Ascending aorta (tissue), 2 donors: ENCODE results near the gene YARS1. TPM values are rescaled to one million over a fixed set of nuclear protein-coding genes. Genes with fewer than 3 reads are reported as not detected.

ENCODE experiments used
- DNase-seq, 2 donors: peaks; one replicate each; pipeline ENCODE4 v3.0.0-alpha.2; 2019; ENCODE audit warnings: low spot score in 2 of 2
- H3K27ac ChIP-seq, 2 donors: fragments of 200-600 bp; sonication (generic); one replicate each; pipeline ENCODE4 v1.5.1; 2016 to 2017; ENCODE audit warnings: mild to moderate bottlenecking in 1 of 2
- H3K27me3 ChIP-seq: fragments of 200-600 bp; sonication (generic); one replicate; pipeline ENCODE4 v1.5.1; 2017
- H3K36me3 ChIP-seq, 2 donors: fragments of 200-600 bp; sonication (generic); one replicate each; pipeline ENCODE4 v1.5.1; 2016
- H3K4me1 ChIP-seq, 2 donors: fragments of 200-600 bp; sonication (generic); one replicate each; pipeline ENCODE4 v1.5.1; 2016 to 2017; ENCODE audit warnings: mild to moderate bottlenecking in 1 of 2
- H3K4me3 ChIP-seq, 2 donors: fragments of 200-600 bp; sonication (generic); one replicate each; pipeline ENCODE4 v1.5.1; 2016 to 2017; ENCODE audit warnings: mild to moderate bottlenecking in 1 of 2
- H3K9me3 ChIP-seq, 2 donors: fragments of 200-600 bp; sonication (generic); one replicate each; pipeline ENCODE4 v1.5.1; 2016
- intact Hi-C: fragments of 100-400 bp; cut with DNase I; formaldehyde crosslinking; loops from one replicate; pipeline ENCODE4 v1.15.1; 2023
- total RNA-seq: library from RNA; depleted of rRNA; stranded (reverse); fragments of >200 nt; gene quantifications from one replicate; pipeline ENCODE4 v1.1.0, GENCODE V29; 2016
- TF ChIP-seq, protein P1 (sequence below), 3 experiments: fragments of 200-600 bp in 2 of 3; fragments of 450-650 bp in 1 of 3; sonication (generic) in 2 of 3; IDR thresholded peaks; one replicate each; pipeline ENCODE4 v1.5.1; 2016 to 2019; ENCODE audit warnings: antibody characterized with exemption in 3 of 3, mild to moderate bottlenecking in 1 of 3, moderate library complexity in 1 of 3

The YARS1 gene
- total RNA-seq, 1 donor from 2014 or later, result 48.9 TPM

DNA sequence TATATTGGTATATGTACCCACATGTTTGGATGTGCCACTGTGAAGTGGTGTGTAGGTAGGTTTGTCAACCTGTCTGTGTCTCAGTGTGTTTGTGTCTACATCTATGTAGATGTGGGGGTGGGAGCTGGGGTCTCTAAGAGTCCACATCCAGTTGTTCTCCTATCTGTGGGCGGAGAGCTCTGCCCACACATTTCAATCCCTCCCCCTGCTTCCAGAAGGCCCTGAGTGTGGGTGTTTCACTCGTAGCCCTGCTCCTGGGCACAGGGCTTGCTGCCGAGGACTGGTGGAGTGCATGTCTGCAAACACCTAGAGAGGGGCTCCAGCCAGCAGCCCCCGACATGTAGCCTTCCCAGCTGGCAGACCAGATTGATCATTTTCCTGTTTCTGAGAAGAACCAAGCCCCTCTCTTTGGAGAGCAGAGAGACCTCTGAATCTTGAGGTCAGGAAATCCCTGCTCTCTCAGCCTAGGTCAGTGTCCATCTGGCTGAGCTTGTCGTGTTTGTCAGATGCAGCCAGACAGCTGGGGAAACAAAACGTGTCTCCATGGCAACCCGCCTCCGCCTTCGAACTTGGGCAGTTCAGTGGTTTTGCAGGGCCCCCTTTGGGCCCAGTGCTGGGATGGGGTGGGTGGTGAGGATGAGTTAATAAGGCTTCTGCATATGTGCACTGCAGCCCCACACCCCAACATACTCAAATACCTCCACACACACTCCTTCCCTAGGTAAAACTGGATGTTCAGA is 83.4 kb downstream of the YARS1 start:
- Histone ChIP-seq H3K4me1 (no peaks in the 10 kb centered on the region), H3K27me3 (no peaks in the 10 kb centered on the region), H3K4me3 (no peak overlapping the region), H3K9me3 (no peaks in the 10 kb centered on the region), H3K36me3 (no peaks in the 10 kb centered on the region), H3K27ac (no peak overlapping the region)
- intact Hi-C loops, result no loop called here
- DNase-seq, result no peak
- TF ChIP-seq, protein P1, sequence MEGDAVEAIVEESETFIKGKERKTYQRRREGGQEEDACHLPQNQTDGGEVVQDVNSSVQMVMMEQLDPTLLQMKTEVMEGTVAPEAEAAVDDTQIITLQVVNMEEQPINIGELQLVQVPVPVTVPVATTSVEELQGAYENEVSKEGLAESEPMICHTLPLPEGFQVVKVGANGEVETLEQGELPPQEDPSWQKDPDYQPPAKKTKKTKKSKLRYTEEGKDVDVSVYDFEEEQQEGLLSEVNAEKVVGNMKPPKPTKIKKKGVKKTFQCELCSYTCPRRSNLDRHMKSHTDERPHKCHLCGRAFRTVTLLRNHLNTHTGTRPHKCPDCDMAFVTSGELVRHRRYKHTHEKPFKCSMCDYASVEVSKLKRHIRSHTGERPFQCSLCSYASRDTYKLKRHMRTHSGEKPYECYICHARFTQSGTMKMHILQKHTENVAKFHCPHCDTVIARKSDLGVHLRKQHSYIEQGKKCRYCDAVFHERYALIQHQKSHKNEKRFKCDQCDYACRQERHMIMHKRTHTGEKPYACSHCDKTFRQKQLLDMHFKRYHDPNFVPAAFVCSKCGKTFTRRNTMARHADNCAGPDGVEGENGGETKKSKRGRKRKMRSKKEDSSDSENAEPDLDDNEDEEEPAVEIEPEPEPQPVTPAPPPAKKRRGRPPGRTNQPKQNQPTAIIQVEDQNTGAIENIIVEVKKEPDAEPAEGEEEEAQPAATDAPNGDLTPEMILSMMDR (IDR thresholded peaks at IDR 0.05), result no peak

DNA sequence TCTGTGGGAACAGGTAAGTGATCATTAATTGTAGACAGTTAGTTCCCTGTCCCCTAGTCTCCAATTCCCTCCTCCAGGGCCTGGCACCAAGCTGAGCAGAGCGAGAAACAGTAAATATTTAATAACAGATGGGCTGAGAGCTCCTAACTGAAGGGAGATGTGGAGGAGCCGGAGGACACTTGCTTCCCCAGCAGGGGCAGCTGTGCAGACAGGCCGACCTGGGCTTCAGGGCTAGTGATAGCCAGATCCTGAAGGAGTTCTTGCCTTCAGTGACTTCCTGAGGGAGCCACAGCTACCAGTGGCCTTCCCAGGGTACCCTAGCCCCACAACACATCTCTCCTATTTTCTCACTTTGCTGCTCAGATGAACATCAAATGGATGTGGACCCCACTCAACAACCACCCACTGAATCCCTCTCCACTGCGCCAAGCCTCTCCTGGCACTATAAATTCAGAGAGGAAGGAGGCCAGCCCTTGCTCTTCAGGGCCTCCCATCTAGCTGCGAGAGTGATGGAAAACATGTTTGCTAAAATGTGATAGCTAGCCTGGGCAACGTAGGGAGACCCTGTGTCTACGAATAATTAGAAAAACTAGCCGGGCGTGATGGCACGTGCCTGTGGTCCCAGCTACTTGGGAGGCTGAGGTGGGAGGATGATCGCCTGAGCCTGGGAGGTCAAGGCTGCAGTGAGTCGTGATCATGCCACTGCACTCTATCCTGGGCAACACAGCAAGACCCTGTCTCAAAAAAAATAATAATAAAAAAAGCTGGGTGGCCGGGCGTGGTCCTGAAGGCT is 87.7 kb downstream of the YARS1 start:
- Histone ChIP-seq H3K4me1 (no peaks in the 10 kb centered on the region), H3K9me3 (no peaks in the 10 kb centered on the region), H3K27ac (no peak overlapping the region), H3K27me3 (no peaks in the 10 kb centered on the region), H3K36me3 (no peaks in the 10 kb centered on the region), H3K4me3 (no peak overlapping the region)
- DNase-seq, result no peak
- TF ChIP-seq, protein P1 (IDR thresholded peaks at IDR 0.05), result no peak
- intact Hi-C loops, result no loop called here

DNA sequence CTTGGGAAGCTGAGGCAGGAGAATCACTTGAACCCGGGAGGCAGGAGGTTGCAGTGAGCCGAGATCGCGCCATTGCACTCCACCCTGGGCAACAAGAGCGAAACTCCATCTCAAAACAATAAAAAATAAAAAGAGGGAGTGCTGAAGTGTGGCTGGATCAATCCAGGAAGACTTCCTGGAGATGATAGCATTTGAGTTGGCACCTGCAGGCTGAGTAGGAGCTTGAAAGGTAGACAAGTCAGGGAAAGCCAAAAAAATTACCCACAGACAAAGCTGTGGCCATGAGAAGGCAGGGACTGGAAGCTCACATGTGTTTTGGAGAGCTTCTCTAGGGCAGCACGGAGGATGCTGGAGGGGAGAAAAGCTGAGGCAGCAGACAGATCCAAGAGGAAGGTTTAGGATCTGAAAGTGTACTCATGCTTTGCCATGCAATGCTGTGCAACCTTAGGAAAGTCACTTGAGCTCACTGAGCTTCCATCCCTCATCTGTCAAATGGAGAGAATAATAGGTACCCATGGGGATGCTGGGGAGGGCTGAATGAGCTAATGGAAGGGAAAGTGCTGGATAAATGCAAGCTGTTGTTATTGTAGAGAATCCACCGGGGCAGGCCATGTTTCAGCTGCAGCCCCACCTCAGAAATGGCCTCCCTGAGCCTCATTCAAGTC is 88.6 kb downstream of the YARS1 start:
- H3K9me3 ChIP-seq, result no peaks in the 10 kb centered on the region
- intact Hi-C loops, result no loop called here
- H3K27me3 ChIP-seq, result no peaks in the 10 kb centered on the region
- no peak overlapping the region for H3K27ac ChIP-seq
- no peak overlapping the region for H3K4me3 ChIP-seq
- TF ChIP-seq, protein P1 (IDR thresholded peaks at IDR 0.05), result no peak
- H3K36me3 ChIP-seq, result no peaks in the 10 kb centered on the region
- no peaks in the 10 kb centered on the region for H3K4me1 ChIP-seq
- DNase-seq, result no peak

DNA sequence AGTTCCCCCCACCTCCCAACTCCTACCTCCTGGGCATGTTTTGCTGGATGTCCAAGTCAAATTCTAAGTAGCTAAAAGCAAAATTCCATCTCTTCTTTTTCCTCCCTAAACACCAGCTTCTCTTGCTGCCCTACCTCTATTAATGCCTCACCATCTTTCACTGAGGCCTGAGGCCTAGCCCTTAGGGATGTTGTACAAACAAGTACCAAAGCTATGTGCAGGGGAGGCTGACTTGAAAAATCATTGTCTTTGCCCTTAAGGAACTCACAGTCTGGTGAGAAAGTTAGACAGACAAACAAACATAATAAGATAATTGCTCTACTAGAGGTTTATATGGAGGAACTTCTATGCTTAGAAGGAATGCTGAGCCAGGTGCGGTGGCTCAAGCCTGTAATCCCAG is 89.3 kb downstream of the YARS1 start:
- TF ChIP-seq, protein P1 (IDR thresholded peaks at IDR 0.05), result no peak
- H3K4me1 ChIP-seq, result no peaks in the 10 kb centered on the region
- no peaks in the 10 kb centered on the region for H3K36me3 ChIP-seq
- intact Hi-C loops, result no loop called here
- H3K27ac ChIP-seq, result no peak overlapping the region
- no peak overlapping the region for H3K4me3 ChIP-seq
- no peaks in the 10 kb centered on the region for H3K9me3 ChIP-seq
- H3K27me3 ChIP-seq, result no peaks in the 10 kb centered on the region
- DNase-seq, result no peak

DNA sequence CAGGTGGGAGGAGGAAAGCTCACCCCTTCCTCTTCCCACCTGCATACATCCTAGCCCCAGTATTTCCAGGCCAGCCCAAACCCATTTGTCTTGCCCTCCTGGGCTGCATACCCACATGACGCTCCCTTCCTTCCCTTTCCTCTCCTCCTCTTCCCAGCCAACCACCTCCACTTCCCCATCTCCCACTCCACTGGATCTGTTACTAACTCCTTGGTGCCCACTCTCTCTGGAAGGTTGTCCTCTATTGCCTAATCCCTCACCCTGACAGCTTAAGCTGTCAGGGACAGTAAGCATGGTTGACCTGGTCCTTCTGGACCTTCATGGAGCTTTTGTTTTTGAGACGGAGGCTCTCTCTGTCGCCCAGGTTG is 91.6 kb downstream of the YARS1 start:
- no peaks in the 10 kb centered on the region for H3K9me3 ChIP-seq
- no peaks in the 10 kb centered on the region for H3K4me1 ChIP-seq
- H3K36me3 ChIP-seq, result no peaks in the 10 kb centered on the region
- intact Hi-C loops, result no loop called here
- no peak overlapping the region for H3K27ac ChIP-seq
- TF ChIP-seq, protein P1 (IDR thresholded peaks at IDR 0.05), result no peak
- H3K4me3 ChIP-seq, result no peak overlapping the region
- no peak for DNase-seq
- no peaks in the 10 kb centered on the region for H3K27me3 ChIP-seq

Other genes starting within 250 kb of the YARS1 start
- 3.0 TPM for gene ZBTB8OS, start 166.8 kb downstream of the YARS1 start, total RNA-seq
- 45.4 TPM for gene RBBP4, start 166.2 kb downstream of the YARS1 start, total RNA-seq
- gene SYNC, start 114.6 kb downstream of the YARS1 start, total RNA-seq, result 87.3 TPM
- gene S100PBP, start 295 bp upstream of the YARS1 start, total RNA-seq, result 1.6 TPM
- gene FNDC5, start 53.6 kb upstream of the YARS1 start, total RNA-seq, result 8.9 TPM
- gene HPCA, start 69.1 kb upstream of the YARS1 start, total RNA-seq, result not detected
- gene TMEM54, start 84.0 kb upstream of the YARS1 start, total RNA-seq, result 60.9 TPM
- gene RNF19B, start 147.5 kb upstream of the YARS1 start, total RNA-seq, result 40.0 TPM
- gene AK2, start 219.5 kb upstream of the YARS1 start, total RNA-seq, result 68.4 TPM